Metanephros (tissue), 2 donors: ENCODE data around the gene OR2T11. TPM values are rescaled to one million over a fixed set of nuclear protein-coding genes. Genes with fewer than 3 reads are reported as not detected.

Experiments used
- small RNA-seq: library from RNA; depleted of rRNA; stranded (forward); fragments of <200 nt; gene quantifications from one replicate; pipeline ENCODE3, GENCODE V24; 2014; ENCODE audit warnings: low replicate concordance
- total RNA-seq: library from RNA; depleted of rRNA; stranded (reverse); fragments of >200 nt; gene quantifications from one replicate; pipeline ENCODE4 v1.2.3, GENCODE V29; 2014

OR2T11 gene, protein sequence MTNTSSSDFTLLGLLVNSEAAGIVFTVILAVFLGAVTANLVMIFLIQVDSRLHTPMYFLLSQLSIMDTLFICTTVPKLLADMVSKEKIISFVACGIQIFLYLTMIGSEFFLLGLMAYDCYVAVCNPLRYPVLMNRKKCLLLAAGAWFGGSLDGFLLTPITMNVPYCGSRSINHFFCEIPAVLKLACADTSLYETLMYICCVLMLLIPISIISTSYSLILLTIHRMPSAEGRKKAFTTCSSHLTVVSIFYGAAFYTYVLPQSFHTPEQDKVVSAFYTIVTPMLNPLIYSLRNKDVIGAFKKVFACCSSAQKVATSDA
- total RNA-seq = 0.06 TPM

DNA sequence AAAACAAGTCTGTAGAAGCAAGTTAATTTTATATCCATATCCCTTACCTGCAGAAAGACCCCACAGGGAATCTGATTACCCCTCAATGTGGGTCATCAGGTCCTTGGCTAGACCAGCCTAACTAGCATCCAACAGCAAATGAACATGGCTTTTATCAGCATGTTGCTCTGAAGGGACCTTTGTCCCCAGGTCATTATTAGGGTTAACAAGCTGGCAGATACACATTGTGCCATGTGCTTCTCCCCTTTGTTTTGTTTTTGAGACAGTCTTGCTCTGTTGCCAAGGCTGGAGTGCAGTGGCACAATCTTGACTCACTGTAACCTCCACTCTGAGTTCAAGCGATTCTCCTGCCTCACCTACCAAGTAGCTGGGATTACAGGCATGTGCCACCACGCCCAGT lies at the start of gene OR2T11:
Gene OR2T11 (minus strand): TSS at position 101 of the 400 bp plus-strand sequence. CDS start 7,963 bp downstream, outside the sequence.

DNA sequence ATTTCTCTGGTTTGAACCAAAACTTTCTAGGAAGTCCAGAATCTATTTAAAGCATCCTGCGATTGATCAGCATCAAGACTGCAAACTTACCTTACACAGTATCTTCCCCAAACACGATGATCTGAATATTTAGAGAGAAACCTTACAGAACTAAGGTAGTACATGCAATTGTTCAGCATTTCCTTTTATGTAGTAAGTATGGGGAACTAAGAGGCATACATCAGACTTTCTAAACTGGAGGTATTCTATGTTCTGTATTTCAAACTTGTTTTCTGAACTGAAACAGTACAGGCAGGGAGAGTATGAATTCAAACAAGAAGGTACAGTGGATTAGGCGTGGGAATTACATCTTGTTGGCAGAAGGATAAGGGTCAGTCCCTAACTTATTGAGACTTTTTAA lies 20.5 kb upstream of the OR2T11 start, which contains the start of gene OR2T27:
Gene OR2T27 (minus strand): TSS at position 175 of the 400 bp plus-strand sequence. CDS start 4,644 bp downstream, outside the sequence.

DNA sequence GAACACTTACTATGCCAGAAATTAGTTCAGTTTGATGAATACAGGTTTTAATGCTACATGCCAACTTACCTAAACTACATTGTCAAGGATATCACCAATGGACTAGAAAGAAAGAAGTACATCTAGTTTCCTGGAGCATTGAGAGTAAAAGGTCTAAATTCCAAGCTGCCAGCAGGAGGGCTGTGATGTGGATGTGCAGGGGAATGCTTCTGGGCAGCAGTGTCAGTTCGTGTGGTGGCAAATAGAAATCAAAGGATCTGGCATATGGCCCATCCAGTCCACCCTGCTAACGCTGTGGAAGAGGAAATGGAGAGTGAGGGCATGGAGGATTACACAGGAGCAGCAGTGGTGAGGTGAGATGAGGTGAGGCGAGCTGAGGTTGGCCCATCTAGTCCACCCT lies 10.3 kb upstream of the OR2T11 start, which contains the start of gene OR2T35:
Gene OR2T35 (minus strand): TSS at position 101 of the 400 bp plus-strand sequence. CDS start 6,020 bp downstream, outside the sequence.

DNA sequence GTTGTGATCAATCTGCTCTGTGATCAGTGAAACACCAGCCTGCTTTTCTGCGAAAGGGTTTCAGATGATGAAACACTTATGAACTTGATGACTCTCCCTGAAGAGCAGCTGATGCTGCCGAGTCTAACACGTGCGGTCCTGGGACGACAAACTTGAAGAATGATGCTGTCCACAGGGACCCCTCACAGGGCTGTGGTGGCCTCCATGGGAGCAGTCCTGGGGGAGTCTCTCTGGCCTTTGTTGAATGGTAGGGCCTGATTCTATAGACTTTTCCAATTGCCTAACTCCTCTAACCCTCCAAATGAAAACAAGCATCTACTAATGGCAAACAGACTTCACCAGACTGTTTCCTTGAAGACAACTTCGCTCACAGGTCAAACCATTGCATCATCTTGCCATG lies 37.3 kb downstream of the OR2T11 start, which contains the start of gene OR2T10:
Gene OR2T10 (minus strand): TSS at position 112 of the 400 bp plus-strand sequence. CDS start 3,932 bp downstream, outside the sequence.

DNA sequence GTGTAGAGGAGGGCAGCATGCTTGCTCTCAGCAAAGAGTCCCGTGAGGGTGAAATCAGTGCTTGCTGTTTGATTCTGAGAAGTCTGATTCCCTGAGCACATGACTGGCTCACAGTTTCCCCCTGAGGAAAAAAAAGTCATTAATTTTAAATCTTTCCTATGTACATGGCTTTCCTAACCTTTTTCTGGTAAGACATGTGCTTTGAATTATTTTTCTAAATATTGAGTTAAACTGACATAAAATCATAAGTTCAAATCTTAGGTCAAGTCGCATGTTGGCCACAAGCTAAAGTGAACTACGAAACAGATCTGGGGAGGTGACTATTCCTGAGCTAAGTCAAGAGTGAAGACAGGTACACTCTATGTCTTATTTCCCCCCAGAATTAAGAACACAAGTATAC lies 60.2 kb downstream of the OR2T11 start, which contains the start of gene OR2T34:
Gene OR2T34 (minus strand): TSS at position 101 of the 400 bp plus-strand sequence. CDS start 0 bp downstream, at position 101.

Small RNA genes within 50 kb of the gene (small RNA-seq; reads per million reads assigned to genes)
- not detected for gene RF00019

Other genes with a start within 250 kb of the OR2T11 start
- gene OR2T1, start 232.0 kb downstream of the OR2T11 start, total RNA-seq = not detected
- 0.06 TPM for gene OR2T2, start 189.5 kb downstream of the OR2T11 start, total RNA-seq
- not detected for gene OR2T3, start 161.7 kb downstream of the OR2T11 start, total RNA-seq
- 0.06 TPM for gene OR2T5, start 146.5 kb downstream of the OR2T11 start, total RNA-seq
- not detected for gene OR2G6, start 127.0 kb downstream of the OR2T11 start, total RNA-seq
- gene OR2T29, start 72.3 kb downstream of the OR2T11 start, total RNA-seq = not detected
- not detected for gene OR2T34, start 60.3 kb downstream of the OR2T11 start, total RNA-seq
- gene OR2T10, start 37.4 kb downstream of the OR2T11 start, total RNA-seq = not detected
- not detected for gene OR2T35, start 10.2 kb upstream of the OR2T11 start, total RNA-seq
- not detected for gene OR2T27, start 20.4 kb upstream of the OR2T11 start, total RNA-seq
- not detected for gene OR14I1, start 67.7 kb upstream of the OR2T11 start, total RNA-seq
- not detected for gene LYPD8, start 120.7 kb upstream of the OR2T11 start, total RNA-seq
- gene SH3BP5L, start 190.8 kb upstream of the OR2T11 start, total RNA-seq = 22.6 TPM
- gene ZNF672, start 203.1 kb upstream of the OR2T11 start, total RNA-seq = 35.4 TPM
- gene ZNF692, start 224.0 kb upstream of the OR2T11 start, total RNA-seq = 37.7 TPM